ENCODE data around the gene TCF4. TPM values are rescaled to one million over a fixed set of nuclear protein-coding genes. Genes with fewer than 3 reads are reported as not detected.

TCF4 gene
- total RNA-seq, 4 donors from 2014 or later, result 60.9 to 98.4 (median 83.4) TPM

GRCh38 chr18:55345103-55345950, 242.7 kb downstream of the TCF4 start:
- WGBS, 2 donors, result 87 to 91% methylated on average over 7 of the region's 7 CpGs

GRCh38 chr18:55343396-55344073, 244.5 kb downstream of the TCF4 start:
- no peak overlapping the region for H3K4me3 ChIP-seq (ENCODE audit: low read depth, poor library complexity, severe bottlenecking)
- WGBS, 2 donors, result 82 to 87% methylated on average over 3 of the region's 3 CpGs
- no peak for DNase-seq (ENCODE audit: low spot score in 2 of 2)
- TF ChIP-seq POLR2A (IDR thresholded peaks at IDR 0.05) (no peak), CTCF (IDR thresholded peaks at IDR 0.05) (no peak)
- intact Hi-C loops (cut with DNase I; ENCODE audit: low total_unique reads), result no loop called here

More at GRCh38 chr18:55345103-55345950, 242.7 kb downstream of the TCF4 start:
- TF ChIP-seq POLR2A (IDR thresholded peaks at IDR 0.05) (no peak), CTCF (IDR thresholded peaks at IDR 0.05) (no peak)
- H3K4me3 ChIP-seq (ENCODE audit: low read depth, poor library complexity, severe bottlenecking), result no peak overlapping the region
- intact Hi-C loops (cut with DNase I; ENCODE audit: low total_unique reads), result no loop called here
- no peak for DNase-seq (ENCODE audit: low spot score in 2 of 2)

- 89 to 96% methylated on average over 2 of the region's 2 CpGs for WGBS, 2 donors
- intact Hi-C loops (cut with DNase I; ENCODE audit: low total_unique reads), result no loop called here
- no peak overlapping the region for H3K4me3 ChIP-seq (ENCODE audit: low read depth, poor library complexity, severe bottlenecking)
- no peak for DNase-seq (ENCODE audit: low spot score in 2 of 2)
- no peak for TF ChIP-seq POLR2A (IDR thresholded peaks at IDR 0.05)
- no peak for TF ChIP-seq CTCF (IDR thresholded peaks at IDR 0.05)
Measured at GRCh38 chr18:55340998-55341397, 247.0 kb downstream of the TCF4 start.

- TF ChIP-seq CTCF (IDR thresholded peaks at IDR 0.05) (no peak), POLR2A (IDR thresholded peaks at IDR 0.05) (no peak)
- 88 to 91% methylated on average over 7 of the region's 7 CpGs for WGBS, 2 donors
- DNase-seq (ENCODE audit: low spot score in 2 of 2), result no peak
- intact Hi-C loops (cut with DNase I; ENCODE audit: low total_unique reads), result no loop called here
- no peak overlapping the region for H3K4me3 ChIP-seq (ENCODE audit: low read depth, poor library complexity, severe bottlenecking)
Measured at GRCh38 chr18:55339990-55340389, 248.0 kb downstream of the TCF4 start.

GRCh38 chr18:55338978-55339650, 248.9 kb downstream of the TCF4 start:
- TF ChIP-seq POLR2A (IDR thresholded peaks at IDR 0.05), result no peak
- no peak for TF ChIP-seq CTCF (IDR thresholded peaks at IDR 0.05)

More at GRCh38 chr18:55338978-55339650, 248.9 kb downstream of the TCF4 start:
- no peak overlapping the region for H3K4me3 ChIP-seq (ENCODE audit: low read depth, poor library complexity, severe bottlenecking)
- intact Hi-C loops (cut with DNase I; ENCODE audit: low total_unique reads), result no loop called here
- DNase-seq (ENCODE audit: low spot score in 2 of 2), result no peak
- 42 to 53% methylated on average over 8 of the region's 8 CpGs for WGBS, 2 donors
